H1 (cell line): ENCODE measurements around the gene ZNF496. TPM values are rescaled to one million over a fixed set of nuclear protein-coding genes. Genes with fewer than 3 reads are reported as not detected.

Experiments used
- CTCF ChIA-PET: fragments of 300-600 bp; sonication (Branson Sonifier 250); formaldehyde crosslinking; loops from one replicate; lab custom pipeline; 2021; ENCODE audit not compliant: partially characterized antibody; lab: Charles Lee
- POLR2A ChIA-PET: fragments of 300-600 bp; sonication (Branson Sonifier 250); formaldehyde crosslinking; loops from one replicate; lab custom pipeline; 2021; ENCODE audit warnings: inconsistent platforms; ENCODE audit not compliant: partially characterized antibody; lab: Charles Lee
- DNase-seq, 2 experiments: peaks; one replicate each; pipeline versions ENCODE4 v3.0.0 to v3.0.0-alpha.2; 2010 to 2022; ENCODE audit warnings: low spot score in 2 of 2, low read depth in 1 of 2, mixed read lengths in 1 of 2
- FAIRE-seq: peaks from 2 replicates; lab custom pipeline; 2011; peaks lifted over from hg19 to GRCh38; lab: Jason Lieb, UNC
- H2AFZ ChIP-seq: 2 replicates; pipeline ENCODE4 v1.8.1; 2012; ENCODE audit warnings: low read length, inconsistent platforms
- H2AK5ac ChIP-seq: 2 replicates; pipeline ENCODE4 v1.6.1; 2013; ENCODE audit warnings: low read depth, low read length
- H2BK120ac ChIP-seq: replicated peaks from 2 replicates; pipeline ENCODE3; 2013; ENCODE audit warnings: low read depth, low read length, inconsistent platforms
- H2BK12ac ChIP-seq: 2 replicates; pipeline ENCODE4 v1.6.1; 2013; ENCODE audit warnings: low read depth, low read length
- H2BK15ac ChIP-seq: 2 replicates; pipeline ENCODE4 v1.6.1; 2013; ENCODE audit warnings: low read length
- H2BK20ac ChIP-seq: 2 replicates; pipeline ENCODE4 v1.6.1; 2013; ENCODE audit warnings: low read length
- H2BK5ac ChIP-seq: 2 replicates; pipeline ENCODE4 v1.6.1; 2013; ENCODE audit warnings: low read depth, low read length
- H3K14ac ChIP-seq: 2 replicates; pipeline ENCODE4 v1.6.1; 2013; ENCODE audit warnings: inconsistent platforms; ENCODE audit not compliant: insufficient read length
- H3K18ac ChIP-seq: 2 replicates; pipeline ENCODE4 v1.6.1; 2013; ENCODE audit warnings: low read length; ENCODE audit errors: extremely low read depth
- H3K23ac ChIP-seq: 2 replicates; pipeline ENCODE4 v1.6.1; 2013; ENCODE audit warnings: inconsistent platforms; ENCODE audit not compliant: insufficient read length
- H3K23me2 ChIP-seq: 2 replicates; pipeline ENCODE4 v1.6.1; 2013; ENCODE audit warnings: low read depth, low read length
- H3K27ac ChIP-seq: 2 replicates; pipeline ENCODE4 v1.6.1; 2011; ENCODE audit warnings: low read depth, low read length, inconsistent platforms
- H3K27me3 ChIP-seq, 4 experiments: replicated peaks in 1 of 4; 1 replicate in 1 of 4; 2 replicates in 3 of 4; pipeline versions ENCODE4 v1.6.1 to v1.8.1; 2011 to 2013; ENCODE audit warnings: low read length in 3 of 4, mild to moderate bottlenecking in 3 of 4, inconsistent platforms in 2 of 4, mixed read lengths in 2 of 4, moderate library complexity in 1 of 4; ENCODE audit not compliant: control insufficient read depth in 3 of 4, insufficient read depth in 3 of 4; ENCODE audit errors: extremely low read depth in 1 of 4
- H3K36me3 ChIP-seq, 4 experiments: 2 replicates each; pipeline versions ENCODE4 v1.6.1 to v1.8.1; 2011 to 2013; ENCODE audit warnings: mild to moderate bottlenecking in 4 of 4, low read length in 3 of 4, moderate library complexity in 2 of 4, control low read depth in 1 of 4, inconsistent platforms in 1 of 4; ENCODE audit not compliant: insufficient read depth in 4 of 4, control insufficient read depth in 2 of 4
- H3K4ac ChIP-seq: replicated peaks from 2 replicates; pipeline ENCODE3; 2013; ENCODE audit warnings: low read length, low read depth, mixed read lengths, inconsistent platforms; ENCODE audit not compliant: insufficient read length
- H3K4me1 ChIP-seq, 4 experiments: replicated peaks in 1 of 4; 1 replicate in 1 of 4; 2 replicates in 3 of 4; pipeline versions ENCODE4 v1.6.1 to v1.8.1; 2011 to 2013; ENCODE audit warnings: low read length in 3 of 4, inconsistent platforms in 2 of 4, mixed read lengths in 1 of 4; ENCODE audit not compliant: insufficient read depth in 4 of 4, control insufficient read depth in 3 of 4
- H3K4me2 ChIP-seq, 2 experiments: 2 replicates each; pipeline versions ENCODE4 v1.6.1 to v1.8.1; 2011 to 2013; ENCODE audit warnings: low read depth in 2 of 2, low read length in 2 of 2, control low read depth in 1 of 2, inconsistent platforms in 1 of 2, mild to moderate bottlenecking in 1 of 2; ENCODE audit not compliant: insufficient read depth in 1 of 2
- H3K4me3 ChIP-seq, 4 experiments: fragments of 200-600, 300-600 bp in 1 of 4; sonication (generic), shearing (Covaris generic), sonication (Bioruptor Twin) in 1 of 4; 2 replicates each; pipeline versions ENCODE4 v1.5.1 to v1.8.1; 2011 to 2016; ENCODE audit warnings: low read length in 4 of 4, low read depth in 3 of 4, control low read depth in 2 of 4, inconsistent platforms in 2 of 4, mild to moderate bottlenecking in 2 of 4, mixed read lengths in 1 of 4, moderate library complexity in 1 of 4; ENCODE audit not compliant: insufficient read depth in 2 of 4; ENCODE audit errors: extremely low read depth in 1 of 4
- H3K56ac ChIP-seq: replicated peaks from 2 replicates; pipeline ENCODE3; 2013; ENCODE audit warnings: low read depth, mild to moderate bottlenecking, mixed read lengths, low read length, inconsistent platforms; ENCODE audit not compliant: insufficient read length
- H3K79me1 ChIP-seq: 2 replicates; pipeline ENCODE4 v1.6.1; 2013; ENCODE audit warnings: low read depth, low read length, control low read depth
- H3K79me2 ChIP-seq, 2 experiments: 2 replicates each; pipeline versions ENCODE4 v1.6.1 to v1.8.1; 2012 to 2013; ENCODE audit warnings: low read length in 2 of 2, mild to moderate bottlenecking in 2 of 2, inconsistent platforms in 1 of 2; ENCODE audit not compliant: insufficient read depth in 2 of 2, control insufficient read depth in 1 of 2
- H3K9ac ChIP-seq, 4 experiments: replicated peaks in 1 of 4; 1 replicate in 1 of 4; 2 replicates in 3 of 4; pipeline versions ENCODE4 v1.6.1 to v1.8.1; 2011 to 2013; ENCODE audit warnings: low read depth in 3 of 4, low read length in 3 of 4, control low read depth in 2 of 4, mild to moderate bottlenecking in 2 of 4, moderate library complexity in 2 of 4, inconsistent platforms in 1 of 4; ENCODE audit errors: extremely low read depth in 1 of 4
- H3K9me3 ChIP-seq, 2 experiments: 2 replicates each; pipeline versions ENCODE4 v1.6.1 to v1.8.1; 2012 to 2013; ENCODE audit warnings: mild to moderate bottlenecking in 2 of 2, moderate library complexity in 2 of 2, control low read depth in 1 of 2, inconsistent platforms in 1 of 2, low read depth in 1 of 2, low read length in 1 of 2, mixed read lengths in 1 of 2; ENCODE audit not compliant: insufficient read depth in 2 of 2
- H4K20me1 ChIP-seq, 2 experiments: replicated peaks in 1 of 2; 2 replicates each; pipeline versions ENCODE3 to v1.8.1; 2011 to 2013; ENCODE audit warnings: inconsistent platforms in 2 of 2, low read length in 2 of 2, mild to moderate bottlenecking in 1 of 2; ENCODE audit not compliant: insufficient read depth in 2 of 2, control insufficient read depth in 1 of 2
- H4K5ac ChIP-seq: 2 replicates; pipeline ENCODE4 v1.6.1; 2013; ENCODE audit warnings: low read length, low read depth, mixed read lengths, inconsistent platforms; ENCODE audit not compliant: insufficient read length
- H4K8ac ChIP-seq: 2 replicates; pipeline ENCODE4 v1.8.0; 2013; ENCODE audit warnings: mild to moderate bottlenecking, moderate library complexity, low read length, inconsistent platforms; ENCODE audit not compliant: insufficient read depth; ENCODE audit errors: extremely low read depth
- H4K91ac ChIP-seq: replicated peaks from 2 replicates; pipeline ENCODE3; 2013; ENCODE audit warnings: low read length, mixed read lengths, inconsistent platforms; ENCODE audit not compliant: insufficient read length
- ASH2L ChIP-seq: fragments of 200-600, 300-600 bp; sonication (generic); IDR thresholded peaks from one replicate; pipeline ENCODE4 v1.7.1; 2017; ENCODE audit warnings: low read length
- POLR2A ChIP-seq, 2 experiments: IDR thresholded peaks; 1 replicate in 1 of 2; 2 replicates in 1 of 2; pipeline ENCODE4 v1.6.1; 2011; ENCODE audit warnings: low read depth in 2 of 2, low read length in 2 of 2, mild to moderate bottlenecking in 2 of 2; ENCODE audit errors: control extremely low read depth in 1 of 2
- RBBP5 ChIP-seq: IDR thresholded peaks from 2 replicates; pipeline ENCODE4 v1.7.1; 2012; ENCODE audit warnings: low read depth, mild to moderate bottlenecking, inconsistent platforms, low read length, moderate library complexity, borderline replicate concordance
- SIRT6 ChIP-seq: IDR thresholded peaks from one replicate; pipeline ENCODE4 v1.7.1; 2012; ENCODE audit warnings: low read length, inconsistent platforms
- SP1 ChIP-seq: IDR thresholded peaks from 2 replicates; pipeline ENCODE4 v1.6.1; 2011; ENCODE audit warnings: low read depth, low read length
- SRF ChIP-seq: IDR thresholded peaks from 2 replicates; pipeline ENCODE4 v1.6.1; 2011; ENCODE audit warnings: mild to moderate bottlenecking, low read depth, low read length, moderate library complexity
- TAF1 ChIP-seq: IDR thresholded peaks from 2 replicates; pipeline ENCODE4 v1.6.1; 2011; ENCODE audit warnings: mild to moderate bottlenecking, low read depth, low read length
- TBP ChIP-seq: IDR thresholded peaks from 2 replicates; pipeline ENCODE4 v1.6.1; 2011; ENCODE audit warnings: low read depth, low read length, improper control_type of control experiment
- WGBS, 2 experiments: shearing (Covaris generic) in 1 of 2; methylation state at CpG; one replicate each; pipeline versions ENCODE4 v1.1.6 to v1.1.7; 2013 to 2015; ENCODE audit warnings: low lambda C conversion rate in 2 of 2, mixed read lengths in 2 of 2, inconsistent platforms in 1 of 2, low coverage in 1 of 2, missing lambda C conversion rate in 1 of 2; ENCODE audit not compliant: insufficient replicate concordance in 2 of 2, insufficient coverage in 1 of 2, insufficient read length in 1 of 2; ENCODE audit errors: extremely low coverage in 1 of 2, missing lambda C conversion rate in 1 of 2; 5-methylcytosine and 5-hydroxymethylcytosine counted together
- polyA plus RNA-seq, 7 experiments: library from polyadenylated mRNA; depleted of rRNA in 3 of 7; stranded (reverse) in 5 of 7; unstranded in 2 of 7; fragments of >200 nt in 5 of 7; fragments of 200-250 nt in 2 of 7; gene quantifications; 1 replicate in 5 of 7; 2 replicates in 1 of 7; 4 replicates in 1 of 7; pipeline versions ENCODE4 v1.2.1 to v1.2.3, GENCODE V29; 2011 to 2013; ENCODE audit warnings: missing spikeins in 2 of 7, mixed read lengths in 2 of 7
- total RNA-seq: library from RNA; stranded (reverse); fragmentation: NEBNext Ultra II Directional; extraction: Animal tissue kit (Norgen Biotek cat#: 25700); gene quantifications from 2 replicates; pipeline ENCODE4 v1.2.1, GENCODE V29; 2021

The ZNF496 gene
- total and polyA plus RNA-seq, 2 of the 8 experiments (the other 6 are each of a cell fraction or from before 2014, with no cell fraction given) = 27.9 to 71.4 TPM

DNA sequence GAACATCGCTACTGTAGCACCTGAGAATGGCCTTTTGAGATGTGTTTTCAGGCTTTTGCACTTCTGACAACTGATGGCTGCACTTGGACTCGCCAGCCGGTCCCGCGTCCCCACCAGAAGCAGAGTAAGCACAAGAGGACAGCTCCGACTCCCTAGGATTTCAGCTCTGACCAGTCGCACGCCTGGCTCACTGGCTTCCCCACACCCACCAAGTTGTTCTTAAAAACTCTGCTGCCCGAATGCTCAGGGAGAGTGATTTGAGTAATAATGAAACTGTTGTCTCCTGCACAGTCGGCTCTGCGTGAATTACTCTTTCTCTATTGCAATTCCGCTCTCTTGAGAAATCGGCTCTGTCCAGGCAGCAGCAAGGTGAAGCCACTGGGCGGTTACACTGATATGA lies 44.1 kb upstream of the ZNF496 start:
- Histone ChIP-seq H4K91ac (peak overlapping the region; percentile 45), H3K9me3 (peaks cover 3 to 4% of the 10 kb centered on the region in 2 experiments), H3K23me2 (no peaks in the 10 kb centered on the region; the same call in 1 of the 2 replicates), H3K14ac (no peak overlapping the region), H3K9ac (peak overlapping the region in 3 of 4 experiments; percentile 21 to 59 (median 37); a peak in 1 of 7 replicates), H2BK120ac (peak overlapping the region; percentile 85), H3K56ac (peak overlapping the region; percentile 34), H4K20me1 (no peaks in the 10 kb centered on the region), H4K5ac (no peak overlapping the region), H3K4ac (no peak overlapping the region), H3K36me3 (no peaks in the 10 kb centered on the region), H2BK12ac (peak overlapping the region; percentile 84), H3K23ac (no peak overlapping the region), H3K4me3 (peak overlapping the region in 2 of 4 experiments; percentile 3 to 52; a peak in 4 of 8 replicates), H2BK5ac (peak overlapping the region; percentile 92), H2AK5ac (no peak overlapping the region), H2AFZ (peak overlapping the region; percentile 21; the same call in 1 of the 2 replicates), H3K27ac (peak overlapping the region; percentile 69), H4K8ac (no peak overlapping the region), H2BK15ac (no peak overlapping the region), H3K27me3 (no peaks in the 10 kb centered on the region), H3K79me2 (no peaks in the 10 kb centered on the region), H3K79me1 (no peaks in the 10 kb centered on the region), H3K18ac (peak overlapping the region; percentile 95), H2BK20ac (peak overlapping the region; percentile 73), H3K4me2 (peak overlapping the region; percentile 75 to 81), H3K4me1 (peaks cover 13 to 35% (median 22%) of the 10 kb centered on the region in 4 experiments; a peak in 6 of 7 replicates)
- 12% methylated on average over 14 of the region's 14 CpGs; no CpG with 5 or more reads in 1 of the 2 experiments for WGBS, 2 experiments
- TF ChIP-seq ASH2L (peak; percentile 48), RBBP5 (0 out of 2 replicates have a peak, but pooled peaks have one; percentile 25), POLR2A (IDR thresholded peaks at IDR 0.05; ENCODE audit: control extremely low read depth in 1 of 2, low read depth in 2 of 2, low read length in 2 of 2) (peak in 1 of 2 experiments; percentile 58; a peak in 1 of 3 replicates), TAF1 (peak; percentile 39; the same call in 1 of the 2 replicates), SP1 (peak; percentile 38; the same call in 1 of the 2 replicates), SIRT6 (no peak), TBP (0 out of 2 replicates have a peak, but pooled peaks have one; percentile 40), SRF (no peak)
- ChIA-PET CTCF (interaction anchor here (2.0 to 2.1 kb wide), 2 partner anchors 14 to 18 kb away, joined by 8 to 12 read pairs; no protein-coding TSS in a partner anchor), POLR2A (interaction anchor here (1.9 kb wide), 1 partner anchor 13 kb away, joined by 5 read pairs; no protein-coding TSS in a partner anchor)
- FAIRE-seq = peak; percentile 62
- DNase-seq = no peak
